ENCODE results near the gene IL20RB.

GRCh38 chr3:136947477-136947876 is 10.3 kb upstream of the IL20RB start:
- no peak for TF ChIP-seq CTCF (IDR thresholded peaks at IDR 0.05)
- TF ChIP-seq EP300 (IDR thresholded peaks at IDR 0.05; ENCODE audit: low read depth): no peak
- TF ChIP-seq POLR2AphosphoS5 (IDR thresholded peaks at IDR 0.05): no peak

All from transverse colon (tissue), 4 donors.